H9 (cell line): ENCODE results near the gene PSMB7. TPM values are rescaled to one million over a fixed set of nuclear protein-coding genes. Genes with fewer than 3 reads are reported as not detected.
A peak's percentile ranks its signal among the peaks of the same experiment; 100 is the strongest.

Source experiments
- DNase-seq: peaks from one replicate; pipeline ENCODE4 v3.0.0-alpha.2; 2017
- H2AFZ ChIP-seq: one replicate; pipeline ENCODE4 v1.6.1; 2013; ENCODE audit warnings: mild to moderate bottlenecking, low read length, control low read depth, moderate library complexity
- H2AK5ac ChIP-seq: 2 replicates; pipeline ENCODE4 v1.6.1; 2013; ENCODE audit warnings: low read length, control low read depth, mixed read lengths; ENCODE audit not compliant: insufficient read length
- H2BK120ac ChIP-seq: one replicate; pipeline ENCODE4 v1.6.1; 2013; ENCODE audit warnings: low read depth, mild to moderate bottlenecking, low read length, control low read depth, inconsistent platforms; ENCODE audit not compliant: poor library complexity, severe bottlenecking
- H2BK12ac ChIP-seq: 2 replicates; pipeline ENCODE4 v1.6.1; 2013; ENCODE audit warnings: low read length, control low read depth, mixed read lengths, low read depth; ENCODE audit not compliant: insufficient read length
- H2BK15ac ChIP-seq: 2 replicates; pipeline ENCODE4 v1.6.1; 2013; ENCODE audit warnings: low read depth, low read length, control low read depth
- H2BK20ac ChIP-seq: one replicate; pipeline ENCODE4 v1.6.1; 2013; ENCODE audit warnings: low read depth, mild to moderate bottlenecking, low read length, control low read depth, inconsistent platforms; ENCODE audit not compliant: poor library complexity, severe bottlenecking
- H2BK5ac ChIP-seq: 2 replicates; pipeline ENCODE4 v1.6.1; 2013; ENCODE audit warnings: low read length, control low read depth, mixed read lengths; ENCODE audit not compliant: insufficient read length
- H3K14ac ChIP-seq: 2 replicates; pipeline ENCODE4 v1.6.1; 2013; ENCODE audit warnings: low read length, control low read depth; ENCODE audit not compliant: insufficient read depth
- H3K18ac ChIP-seq: 2 replicates; pipeline ENCODE4 v1.6.1; 2013; ENCODE audit warnings: low read depth, mild to moderate bottlenecking, mixed read lengths, low read length, control low read depth; ENCODE audit not compliant: insufficient read length
- H3K23ac ChIP-seq: 2 replicates; pipeline ENCODE4 v1.6.1; 2013; ENCODE audit warnings: low read length, control low read depth, mixed read lengths, low read depth; ENCODE audit not compliant: insufficient read length
- H3K23me2 ChIP-seq: 2 replicates; pipeline ENCODE4 v1.6.1; 2013; ENCODE audit warnings: low read depth, mild to moderate bottlenecking, mixed read lengths, low read length, control low read depth; ENCODE audit not compliant: insufficient read length, poor library complexity, severe bottlenecking
- H3K27ac ChIP-seq: 2 replicates; pipeline ENCODE4 v1.5.1; 2013; ENCODE audit warnings: low read length, control low read depth, mixed read lengths, low read depth; ENCODE audit not compliant: insufficient read length
- H3K27me3 ChIP-seq: 2 replicates; pipeline ENCODE4 v1.6.1; 2013; ENCODE audit warnings: low read length, control low read depth, inconsistent platforms; ENCODE audit not compliant: insufficient read depth
- H3K4ac ChIP-seq: 2 replicates; pipeline ENCODE4 v1.6.1; 2013; ENCODE audit warnings: low read depth, mild to moderate bottlenecking, control low read depth, inconsistent platforms, low read length, moderate library complexity
- H3K4me1 ChIP-seq: 2 replicates; pipeline ENCODE4 v1.6.1; 2013; ENCODE audit warnings: low read length, control low read depth, inconsistent platforms; ENCODE audit not compliant: insufficient read depth
- H3K4me2 ChIP-seq: 2 replicates; pipeline ENCODE4 v1.6.1; 2013; ENCODE audit warnings: low read length, control low read depth, mixed read lengths; ENCODE audit not compliant: insufficient read length, insufficient read depth
- H3K56ac ChIP-seq: 2 replicates; pipeline ENCODE4 v1.6.1; 2013; ENCODE audit warnings: low read depth, mild to moderate bottlenecking, mixed read lengths, low read length, control low read depth; ENCODE audit not compliant: insufficient read length
- H3K79me1 ChIP-seq: 2 replicates; pipeline ENCODE4 v1.6.1; 2013; ENCODE audit warnings: low read depth, mild to moderate bottlenecking, moderate library complexity, low read length, control low read depth, inconsistent platforms; ENCODE audit not compliant: insufficient read depth, poor library complexity, severe bottlenecking
- H3K79me2 ChIP-seq: 2 replicates; pipeline ENCODE4 v1.6.1; 2013; ENCODE audit warnings: low read length, control low read depth, inconsistent platforms; ENCODE audit not compliant: insufficient read depth
- H3K9ac ChIP-seq: 2 replicates; pipeline ENCODE4 v1.6.1; 2013; ENCODE audit warnings: low read length, control low read depth, mixed read lengths; ENCODE audit not compliant: insufficient read length; ENCODE audit errors: extremely low read depth
- H3K9me3 ChIP-seq: one replicate; pipeline ENCODE4 v1.6.1; 2013; ENCODE audit warnings: low read depth, low read length, inconsistent platforms; ENCODE audit not compliant: control insufficient read depth
- H3T11ph ChIP-seq: one replicate; pipeline ENCODE4 v1.6.1; 2013; ENCODE audit warnings: mild to moderate bottlenecking, low read length, control low read depth, inconsistent platforms
- H4K20me1 ChIP-seq: one replicate; pipeline ENCODE4 v1.6.1; 2013; ENCODE audit not compliant: control insufficient read depth, insufficient read length, insufficient read depth
- H4K5ac ChIP-seq: 2 replicates; pipeline ENCODE4 v1.6.1; 2013; ENCODE audit warnings: low read depth, mild to moderate bottlenecking, mixed read lengths, low read length, control low read depth; ENCODE audit not compliant: insufficient read length
- H4K8ac ChIP-seq: replicated peaks from 2 replicates; pipeline ENCODE4 v1.6.1; 2013; ENCODE audit warnings: low read length, control low read depth, mixed read lengths, low read depth; ENCODE audit not compliant: insufficient read length
- H4K91ac ChIP-seq: 2 replicates; pipeline ENCODE4 v1.6.1; 2013; ENCODE audit warnings: low read depth, mild to moderate bottlenecking, moderate library complexity, mixed read lengths, low read length, control low read depth; ENCODE audit not compliant: insufficient read length
- H3K27ac Mint-ChIP-seq, 3 experiments: 2 replicates in 2 of 3; 3 replicates in 1 of 3; pipeline ENCODE4 v1.8.0; 2020 to 2021; ENCODE audit warnings: mixed read lengths in 3 of 3, mild to moderate bottlenecking in 1 of 3, moderate library complexity in 1 of 3
- H3K27me3 Mint-ChIP-seq: 2 replicates; pipeline ENCODE4 v1.8.0; 2021; ENCODE audit warnings: low read depth, mild to moderate bottlenecking, moderate library complexity, mixed read lengths
- H3K36me3 Mint-ChIP-seq, 3 experiments: 2 replicates in 2 of 3; 3 replicates in 1 of 3; pipeline ENCODE4 v1.8.0; 2020 to 2021; ENCODE audit warnings: low read depth in 3 of 3, mixed read lengths in 3 of 3; ENCODE audit not compliant: insufficient read depth in 1 of 3
- H3K4me1 Mint-ChIP-seq, 2 experiments: 2 replicates each; pipeline ENCODE4 v1.8.0; 2020; ENCODE audit warnings: mixed read lengths in 2 of 2
- H3K4me3 Mint-ChIP-seq, 2 experiments: 2 replicates in 1 of 2; 3 replicates in 1 of 2; pipeline ENCODE4 v1.8.0; 2020 to 2021; ENCODE audit warnings: mild to moderate bottlenecking in 2 of 2, mixed read lengths in 2 of 2, moderate library complexity in 1 of 2
- H3K9me3 Mint-ChIP-seq, 2 experiments: 2 replicates in 1 of 2; 3 replicates in 1 of 2; pipeline ENCODE4 v1.8.0; 2020; ENCODE audit warnings: mild to moderate bottlenecking in 2 of 2, mixed read lengths in 2 of 2, moderate library complexity in 1 of 2
- CTCF ChIP-seq: fragments of 200-600 bp; sonication (generic); conservative IDR thresholded peaks from 3 replicates; pipeline ENCODE4 v1.8.0; 2021; ENCODE audit warnings: antibody characterized with exemption, mild to moderate bottlenecking
- WGBS: extraction: QIAGEN DNeasy Blood & Tissue Kit; methylation state at CpG from one replicate; pipeline ENCODE4 v1.1.7; 2013; ENCODE audit warnings: missing lambda C conversion rate, low lambda C conversion rate, mixed read lengths; ENCODE audit not compliant: insufficient read length; ENCODE audit errors: extremely low coverage; 5-methylcytosine and 5-hydroxymethylcytosine counted together
- total RNA-seq: library from RNA; stranded (reverse); gene quantifications from 2 replicates; pipeline ENCODE4 v1.2.1, GENCODE V29; 2021

PSMB7 gene
- total RNA-seq, 1 experiment from 2014 or later = 209 TPM

GRCh38 chr9:124359855-124360678 is 55.2 kb downstream of the PSMB7 start:
- H2BK120ac ChIP-seq = no peak overlapping the region
- H3K4me2 ChIP-seq = no peak overlapping the region
- peaks cover 4 to 14% (median 5%) of the 10 kb centered on the region in 3 experiments; a peak in 6 of 7 replicates for H3K36me3 Mint-ChIP-seq
- peaks cover 9% of the 10 kb centered on the region for H3K79me1 ChIP-seq
- H4K8ac ChIP-seq = no peak overlapping the region
- no peak overlapping the region; a peak in 1 of 7 replicates for H3K27ac Mint-ChIP-seq
- H3K9ac ChIP-seq = no peak overlapping the region
- 0 out of 3 replicates have a peak, but pooled peaks have one; percentile 22 for TF ChIP-seq CTCF
- no peak overlapping the region for H3K27ac ChIP-seq
- no peak overlapping the region for H2AK5ac ChIP-seq
- no peak overlapping the region for H3T11ph ChIP-seq
- DNase-seq = no peak
- H3K9me3 ChIP-seq = no peaks in the 10 kb centered on the region
- H2BK20ac ChIP-seq = no peak overlapping the region
- no CpG with 5 or more reads among the region's 11 CpGs for WGBS
- H4K5ac ChIP-seq = no peak overlapping the region
- H3K4me3 Mint-ChIP-seq = no peak overlapping the region
- H3K23me2 ChIP-seq = no peaks in the 10 kb centered on the region
- no peak overlapping the region for H3K14ac ChIP-seq
- peaks cover 6 to 17% of the 10 kb centered on the region in 2 experiments; a peak in 3 of 4 replicates for H3K4me1 Mint-ChIP-seq
- no peak overlapping the region for H3K23ac ChIP-seq
- no peak overlapping the region for H2BK5ac ChIP-seq
- no peak overlapping the region for H2BK15ac ChIP-seq
- no peak overlapping the region for H3K56ac ChIP-seq
- H2AFZ ChIP-seq = no peak overlapping the region
- H3K4me1 ChIP-seq = 0 out of 2 replicates have a peak, but pooled peaks cover 3% of the 10 kb centered on the region
- H3K18ac ChIP-seq = no peak overlapping the region
- H3K4ac ChIP-seq = no peak overlapping the region
- no peaks in the 10 kb centered on the region for H3K27me3 Mint-ChIP-seq
- H2BK12ac ChIP-seq = no peak overlapping the region
- no peaks in the 10 kb centered on the region for H4K20me1 ChIP-seq
- H3K9me3 Mint-ChIP-seq = no peaks in the 10 kb centered on the region
- H3K27me3 ChIP-seq = no peaks in the 10 kb centered on the region
- no peak overlapping the region for H4K91ac ChIP-seq
- H3K79me2 ChIP-seq = peaks cover 9% of the 10 kb centered on the region; the same call in 1 of the 2 replicates
